Breast epithelium (tissue), 3 donors: ENCODE measurements around the gene INTS4.

ENCODE experiments used
- CTCF ChIP-seq, 3 donors: fragments of 450-650 bp; IDR thresholded peaks; one replicate each; pipeline ENCODE4 v1.5.1; 2016 to 2017; ENCODE audit warnings: antibody characterized with exemption in 3 of 3, mild to moderate bottlenecking in 3 of 3, moderate library complexity in 3 of 3
- POLR2A ChIP-seq: fragments of 450-650 bp; IDR thresholded peaks from one replicate; pipeline ENCODE4 v1.6.1; 2016; ENCODE audit warnings: antibody characterized with exemption, mild to moderate bottlenecking, moderate library complexity
- POLR2AphosphoS5 ChIP-seq, 3 donors: sonication (generic); formaldehyde crosslinking; IDR thresholded peaks; one replicate each; pipeline ENCODE4 v1.6.1; 2017; ENCODE audit warnings: antibody characterized with exemption in 3 of 3

- TF ChIP-seq CTCF (IDR thresholded peaks at IDR 0.05): no peak
- no peak for TF ChIP-seq POLR2A
- TF ChIP-seq POLR2AphosphoS5 (IDR thresholded peaks at IDR 0.05): no peak
Observed at GRCh38 chr11:77842441-77843121, 151.9 kb downstream of the INTS4 start.
